ENCODE measurements around the gene ARID2. TPM values are rescaled to one million over a fixed set of nuclear protein-coding genes. Genes with fewer than 3 reads are reported as not detected.

ARID2 gene
- total and polyA plus RNA-seq, 2 donors (not counting 1 experiment from before 2014, with no cell fraction given): 5.0 to 49.2 TPM

DNA sequence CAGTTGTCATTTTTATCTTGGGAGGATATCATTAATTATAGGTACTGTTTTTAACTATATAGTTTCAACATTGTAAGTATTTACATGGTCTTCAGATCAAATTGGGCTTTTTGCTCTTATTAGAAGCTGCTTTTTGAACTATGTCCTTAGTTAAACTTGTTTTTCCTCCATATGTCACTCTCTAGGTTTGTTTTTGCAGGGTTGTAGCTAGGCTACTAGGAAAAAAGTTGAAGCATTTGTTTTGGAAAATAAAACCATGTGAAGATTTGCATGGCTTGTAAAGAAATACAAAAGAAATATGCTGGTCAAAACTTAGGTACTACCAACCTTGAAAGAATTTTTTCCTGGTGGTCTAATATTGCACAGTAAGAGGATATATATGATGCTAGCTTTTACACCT is 3.4 kb downstream of the ARID2 start:
- Histone ChIP-seq H3K36me3 (replicated peaks in 1 of 2; ENCODE audit: control extremely low read depth in 1 of 2, control insufficient read depth in 1 of 2, extremely low read depth in 1 of 2, insufficient read depth in 2 of 2, low read length in 1 of 2) (peaks cover 0 to 7% of the 10 kb centered on the region in 2 experiments), H3K79me2 (ENCODE audit: control insufficient read depth, insufficient read depth, low read length) (peaks cover 59% of the 10 kb centered on the region), H3K4me1 (ENCODE audit: control insufficient read depth in 2 of 2, insufficient read depth in 2 of 2, low read length in 2 of 2) (peaks cover 6 to 25% of the 10 kb centered on the region in 2 donors), H3K4me2 (replicated peaks; ENCODE audit: low read depth, low read length, poor library complexity, severe bottlenecking) (peak overlapping the region; percentile 81), H4K20me1 (ENCODE audit: control insufficient read depth, insufficient read depth, low read length, poor library complexity, severe bottlenecking) (peaks cover 6% of the 10 kb centered on the region), H3K27ac (ENCODE audit: low read length in 2 of 2) (peak overlapping the region; percentile 20 to 99), H3K27me3 (replicated peaks in 1 of 4; ENCODE audit: control extremely low read depth in 1 of 4, control insufficient read depth in 3 of 4, insufficient read depth in 4 of 4, low read length in 3 of 4) (no peaks in the 10 kb centered on the region), H3K9ac (ENCODE audit: low read length) (peak overlapping the region; percentile 12), H3K9me3 (ENCODE audit: control extremely low read depth in 1 of 3, control insufficient read depth in 2 of 3, insufficient read depth in 1 of 3, low read length in 2 of 3) (peaks cover 0 to 3% (median 0%) of the 10 kb centered on the region in 3 donors), H3K4me3 (ENCODE audit: control extremely low read depth in 1 of 5, extremely low read depth in 1 of 5, insufficient read depth in 1 of 5, low read depth in 2 of 5, low read length in 4 of 5) (no peak overlapping the region), H2AFZ (ENCODE audit: insufficient read depth, low read depth, low read length, poor library complexity, severe bottlenecking) (no peak overlapping the region)
- peaks cover 34% of the 10 kb centered on the region for H3K4me1 Mint-ChIP-seq
- ChIA-PET POLR2A (no interaction called here), CTCF (interaction anchor here (0.9 to 2.2 kb wide), 3 partner anchors 13 to 189 kb away, joined by 3 to 6 read pairs (median 3); no protein-coding TSS in a partner anchor)
- DNase-seq: peak; percentile 8
- peaks cover 3% of the 10 kb centered on the region for H3K9me3 Mint-ChIP-seq (ENCODE audit: insufficient read depth)
- no peak for TF ChIP-seq EZH2 (IDR thresholded peaks at IDR 0.05; ENCODE audit: borderline replicate concordance, insufficient read depth, low read depth, low read length, poor library complexity, severe bottlenecking)
- TF ChIP-seq, protein P1, sequence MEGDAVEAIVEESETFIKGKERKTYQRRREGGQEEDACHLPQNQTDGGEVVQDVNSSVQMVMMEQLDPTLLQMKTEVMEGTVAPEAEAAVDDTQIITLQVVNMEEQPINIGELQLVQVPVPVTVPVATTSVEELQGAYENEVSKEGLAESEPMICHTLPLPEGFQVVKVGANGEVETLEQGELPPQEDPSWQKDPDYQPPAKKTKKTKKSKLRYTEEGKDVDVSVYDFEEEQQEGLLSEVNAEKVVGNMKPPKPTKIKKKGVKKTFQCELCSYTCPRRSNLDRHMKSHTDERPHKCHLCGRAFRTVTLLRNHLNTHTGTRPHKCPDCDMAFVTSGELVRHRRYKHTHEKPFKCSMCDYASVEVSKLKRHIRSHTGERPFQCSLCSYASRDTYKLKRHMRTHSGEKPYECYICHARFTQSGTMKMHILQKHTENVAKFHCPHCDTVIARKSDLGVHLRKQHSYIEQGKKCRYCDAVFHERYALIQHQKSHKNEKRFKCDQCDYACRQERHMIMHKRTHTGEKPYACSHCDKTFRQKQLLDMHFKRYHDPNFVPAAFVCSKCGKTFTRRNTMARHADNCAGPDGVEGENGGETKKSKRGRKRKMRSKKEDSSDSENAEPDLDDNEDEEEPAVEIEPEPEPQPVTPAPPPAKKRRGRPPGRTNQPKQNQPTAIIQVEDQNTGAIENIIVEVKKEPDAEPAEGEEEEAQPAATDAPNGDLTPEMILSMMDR (IDR thresholded peaks at IDR 0.05): no peak
- no peak for ATAC-seq (ENCODE audit: low read depth)
- H3K4me3 Mint-ChIP-seq: peak overlapping the region; percentile 14
- intact Hi-C loops (cut with micrococcal nuclease): loop anchor here (10.0 kb wide), 1 partner anchor 1482 kb away; no protein-coding TSS in a partner anchor
- H3K27me3 Mint-ChIP-seq: no peaks in the 10 kb centered on the region
- peak overlapping the region; percentile 63 for H3K27ac Mint-ChIP-seq

DNA sequence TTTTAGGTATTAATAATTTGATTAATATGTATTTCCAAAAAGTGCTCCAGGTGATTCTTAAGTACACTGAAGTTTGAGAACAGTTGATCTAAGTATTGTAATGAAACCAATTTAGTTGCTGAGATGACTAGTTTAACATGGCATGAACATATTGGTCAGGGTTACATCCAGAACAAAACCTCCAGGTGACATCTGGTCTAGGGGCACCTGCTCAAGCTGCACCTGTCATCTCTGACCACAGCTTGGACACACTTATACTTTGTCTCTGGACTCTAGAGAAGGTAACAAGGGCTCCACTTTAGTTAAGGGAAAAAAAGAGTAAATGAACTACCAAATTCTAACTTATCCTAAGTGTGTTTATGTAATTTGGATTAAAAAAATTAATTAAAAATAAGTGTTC is 8.1 kb downstream of the ARID2 start:
- CTCF ChIA-PET: interaction anchor here (1.2 to 1.6 kb wide), 2 partner anchors 8 to 194 kb away, joined by 4 to 5 read pairs; no protein-coding TSS in a partner anchor
- peaks cover 0 to 7% of the 10 kb centered on the region in 2 experiments for H3K36me3 ChIP-seq (replicated peaks in 1 of 2; ENCODE audit: control extremely low read depth in 1 of 2, control insufficient read depth in 1 of 2, extremely low read depth in 1 of 2, insufficient read depth in 2 of 2, low read length in 1 of 2)
- no peak for TF ChIP-seq EZH2 (IDR thresholded peaks at IDR 0.05; ENCODE audit: borderline replicate concordance, insufficient read depth, low read depth, low read length, poor library complexity, severe bottlenecking)
- TF ChIP-seq, protein P1 (IDR thresholded peaks at IDR 0.05): no peak
- ATAC-seq (ENCODE audit: low read depth) (no peak), DNase-seq (no peak)
- intact Hi-C loops (cut with micrococcal nuclease): loop anchor here (10.0 kb wide), 1 partner anchor 1477 kb away; no protein-coding TSS in a partner anchor
- Mint-ChIP-seq H3K4me3 (no peak overlapping the region), H3K4me1 (peaks cover 22% of the 10 kb centered on the region), H3K27me3 (no peaks in the 10 kb centered on the region), H3K27ac (no peak overlapping the region), H3K9me3 (ENCODE audit: insufficient read depth) (peaks cover 3% of the 10 kb centered on the region)
- POLR2A ChIA-PET: no interaction called here
- no peak overlapping the region for H3K4me2 ChIP-seq (replicated peaks; ENCODE audit: low read depth, low read length, poor library complexity, severe bottlenecking)
- no peak overlapping the region for H3K27ac ChIP-seq (ENCODE audit: low read length in 2 of 2)
- H3K79me2 ChIP-seq (ENCODE audit: control insufficient read depth, insufficient read depth, low read length): peaks cover 97% of the 10 kb centered on the region
- H3K9ac ChIP-seq (ENCODE audit: low read length): no peak overlapping the region
- H2AFZ ChIP-seq (ENCODE audit: insufficient read depth, low read depth, low read length, poor library complexity, severe bottlenecking): no peak overlapping the region
- H3K4me1 ChIP-seq (ENCODE audit: control insufficient read depth in 2 of 2, insufficient read depth in 2 of 2, low read length in 2 of 2): peaks cover 0 to 8% of the 10 kb centered on the region in 2 donors
- no peak overlapping the region for H3K4me3 ChIP-seq (ENCODE audit: control extremely low read depth in 1 of 5, extremely low read depth in 1 of 5, insufficient read depth in 1 of 5, low read depth in 2 of 5, low read length in 4 of 5)
- no peaks in the 10 kb centered on the region for H3K27me3 ChIP-seq (replicated peaks in 1 of 4; ENCODE audit: control extremely low read depth in 1 of 4, control insufficient read depth in 3 of 4, insufficient read depth in 4 of 4, low read length in 3 of 4)
- peaks cover 12% of the 10 kb centered on the region for H4K20me1 ChIP-seq (ENCODE audit: control insufficient read depth, insufficient read depth, low read length, poor library complexity, severe bottlenecking)
- H3K9me3 ChIP-seq (ENCODE audit: control extremely low read depth in 1 of 3, control insufficient read depth in 2 of 3, insufficient read depth in 1 of 3, low read length in 2 of 3): peaks cover 0 to 6% (median 2%) of the 10 kb centered on the region in 3 donors

Data from B cell (primary cell).